Measurements from ENCODE around the gene ZDHHC14.

DNA sequence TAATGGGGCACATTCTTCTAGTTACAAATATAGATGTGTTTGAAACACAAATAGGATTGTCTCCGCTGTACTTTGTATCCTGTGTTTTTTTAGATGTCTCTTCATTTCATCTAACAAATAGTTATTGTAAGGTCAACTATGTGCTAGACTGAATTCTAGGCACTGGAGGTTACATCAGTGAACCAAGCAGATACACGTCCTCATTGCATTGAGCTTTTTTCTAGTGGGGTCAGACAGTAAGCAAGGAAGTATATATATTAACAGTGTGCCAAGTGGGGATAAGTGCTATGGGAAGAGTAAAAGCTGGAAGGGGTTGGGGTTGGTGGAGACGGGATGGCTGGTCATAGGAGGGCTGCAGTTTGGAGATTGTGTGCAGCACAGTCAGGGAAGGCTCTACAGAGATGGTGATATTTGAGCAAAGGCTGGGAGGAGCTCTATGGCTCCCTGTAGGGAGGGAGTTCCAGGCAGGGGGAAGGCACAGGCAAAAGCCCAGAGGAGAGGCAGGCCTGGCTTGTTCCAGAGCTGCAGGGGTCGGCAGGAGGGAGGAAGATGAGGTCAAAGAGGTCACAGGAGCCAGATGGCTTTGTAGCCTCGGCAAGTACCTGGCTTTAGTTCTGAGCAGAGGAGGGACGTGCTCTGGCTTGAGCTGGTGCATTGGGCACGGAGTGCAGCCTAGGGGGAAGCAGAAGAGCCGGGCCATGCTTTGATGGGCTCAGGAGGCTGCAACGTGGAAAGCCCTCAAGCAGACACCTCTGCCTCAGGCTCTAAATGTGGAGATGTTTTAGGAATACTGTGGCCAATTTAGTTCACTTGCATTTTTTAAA, 152.3 kb downstream of the ZDHHC14 start:
- TF ChIP-seq, protein P1, sequence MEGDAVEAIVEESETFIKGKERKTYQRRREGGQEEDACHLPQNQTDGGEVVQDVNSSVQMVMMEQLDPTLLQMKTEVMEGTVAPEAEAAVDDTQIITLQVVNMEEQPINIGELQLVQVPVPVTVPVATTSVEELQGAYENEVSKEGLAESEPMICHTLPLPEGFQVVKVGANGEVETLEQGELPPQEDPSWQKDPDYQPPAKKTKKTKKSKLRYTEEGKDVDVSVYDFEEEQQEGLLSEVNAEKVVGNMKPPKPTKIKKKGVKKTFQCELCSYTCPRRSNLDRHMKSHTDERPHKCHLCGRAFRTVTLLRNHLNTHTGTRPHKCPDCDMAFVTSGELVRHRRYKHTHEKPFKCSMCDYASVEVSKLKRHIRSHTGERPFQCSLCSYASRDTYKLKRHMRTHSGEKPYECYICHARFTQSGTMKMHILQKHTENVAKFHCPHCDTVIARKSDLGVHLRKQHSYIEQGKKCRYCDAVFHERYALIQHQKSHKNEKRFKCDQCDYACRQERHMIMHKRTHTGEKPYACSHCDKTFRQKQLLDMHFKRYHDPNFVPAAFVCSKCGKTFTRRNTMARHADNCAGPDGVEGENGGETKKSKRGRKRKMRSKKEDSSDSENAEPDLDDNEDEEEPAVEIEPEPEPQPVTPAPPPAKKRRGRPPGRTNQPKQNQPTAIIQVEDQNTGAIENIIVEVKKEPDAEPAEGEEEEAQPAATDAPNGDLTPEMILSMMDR (IDR thresholded peaks at IDR 0.05), result no peak
- no peak for TF ChIP-seq POLR2A (IDR thresholded peaks at IDR 0.05)
- TF ChIP-seq POLR2AphosphoS5 (IDR thresholded peaks at IDR 0.05), result no peak

Data from prostate gland (tissue), 2 donors.